ENCODE measurements around the gene MAP7D3.

The MAP7D3 gene

DNA sequence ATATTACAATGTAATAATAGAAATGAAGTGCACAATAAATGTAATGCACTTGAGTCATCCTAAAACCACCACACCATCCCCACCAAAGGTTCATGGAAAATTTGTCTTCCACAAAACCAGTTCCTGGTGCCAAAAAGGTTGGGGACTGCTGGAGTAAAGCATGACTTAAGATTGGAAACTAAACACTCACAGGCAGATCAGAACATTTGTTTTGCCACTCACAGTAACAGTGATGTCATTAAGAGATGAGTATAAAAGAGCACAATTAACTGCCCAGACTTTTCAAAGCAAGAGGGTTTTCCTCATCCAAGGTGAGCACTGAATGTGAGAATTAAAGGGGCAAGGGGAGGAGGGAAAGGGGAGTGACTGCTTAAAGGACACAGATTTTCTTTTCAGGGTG, 35.6 kb downstream of the MAP7D3 start:
- H3K4me3 ChIP-seq: no peak overlapping the region
- H3K36me3 ChIP-seq: peaks cover 13 to 18% (median 14%) of the 10 kb centered on the region in 3 donors
- H3K27ac ChIP-seq: no peak overlapping the region
- TF ChIP-seq, protein P1, sequence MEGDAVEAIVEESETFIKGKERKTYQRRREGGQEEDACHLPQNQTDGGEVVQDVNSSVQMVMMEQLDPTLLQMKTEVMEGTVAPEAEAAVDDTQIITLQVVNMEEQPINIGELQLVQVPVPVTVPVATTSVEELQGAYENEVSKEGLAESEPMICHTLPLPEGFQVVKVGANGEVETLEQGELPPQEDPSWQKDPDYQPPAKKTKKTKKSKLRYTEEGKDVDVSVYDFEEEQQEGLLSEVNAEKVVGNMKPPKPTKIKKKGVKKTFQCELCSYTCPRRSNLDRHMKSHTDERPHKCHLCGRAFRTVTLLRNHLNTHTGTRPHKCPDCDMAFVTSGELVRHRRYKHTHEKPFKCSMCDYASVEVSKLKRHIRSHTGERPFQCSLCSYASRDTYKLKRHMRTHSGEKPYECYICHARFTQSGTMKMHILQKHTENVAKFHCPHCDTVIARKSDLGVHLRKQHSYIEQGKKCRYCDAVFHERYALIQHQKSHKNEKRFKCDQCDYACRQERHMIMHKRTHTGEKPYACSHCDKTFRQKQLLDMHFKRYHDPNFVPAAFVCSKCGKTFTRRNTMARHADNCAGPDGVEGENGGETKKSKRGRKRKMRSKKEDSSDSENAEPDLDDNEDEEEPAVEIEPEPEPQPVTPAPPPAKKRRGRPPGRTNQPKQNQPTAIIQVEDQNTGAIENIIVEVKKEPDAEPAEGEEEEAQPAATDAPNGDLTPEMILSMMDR (IDR thresholded peaks at IDR 0.05): no peak
- peaks cover 0 to 35% (median 0%) of the 10 kb centered on the region in 4 donors for H3K4me1 ChIP-seq
- intact Hi-C loops (cut with DNase I; ENCODE audit: low total_unique reads): no loop called here
- no peaks in the 10 kb centered on the region for H3K9me3 ChIP-seq
- no peaks in the 10 kb centered on the region for H3K27me3 ChIP-seq
- DNase-seq: no peak

DNA sequence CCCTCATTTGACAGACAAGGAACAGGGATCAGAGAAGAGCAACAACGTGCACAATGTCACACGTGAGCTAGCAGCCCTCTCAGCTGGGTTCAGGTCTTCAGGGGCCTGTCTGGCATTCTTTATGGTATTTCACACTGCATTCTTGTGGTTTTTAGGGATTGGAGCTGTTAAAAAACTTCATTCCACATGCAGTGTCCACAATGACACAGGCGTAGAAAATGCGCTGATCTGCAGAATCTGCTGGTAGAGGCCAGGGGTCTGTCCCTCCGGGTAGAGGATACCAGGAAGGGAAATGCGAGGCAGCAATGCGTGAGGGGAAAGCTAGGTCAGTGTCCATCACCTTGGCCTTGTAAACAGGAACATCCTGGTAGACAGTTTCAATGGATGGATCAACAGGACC, 36.6 kb downstream of the MAP7D3 start:
- Histone ChIP-seq H3K27me3 (no peaks in the 10 kb centered on the region), H3K9me3 (no peaks in the 10 kb centered on the region), H3K4me3 (no peak overlapping the region), H3K27ac (peak overlapping the region; percentile 54 to 81), H3K4me1 (peaks cover 0 to 44% (median 3%) of the 10 kb centered on the region in 4 donors), H3K36me3 (peaks cover 5 to 9% (median 8%) of the 10 kb centered on the region in 3 donors)
- no peak for DNase-seq
- intact Hi-C loops (cut with DNase I; ENCODE audit: low total_unique reads): loop anchor here (5.0 kb wide), 1 partner anchor 187 kb away; no protein-coding TSS in a partner anchor
- TF ChIP-seq, protein P1 (IDR thresholded peaks at IDR 0.05): no peak

DNA sequence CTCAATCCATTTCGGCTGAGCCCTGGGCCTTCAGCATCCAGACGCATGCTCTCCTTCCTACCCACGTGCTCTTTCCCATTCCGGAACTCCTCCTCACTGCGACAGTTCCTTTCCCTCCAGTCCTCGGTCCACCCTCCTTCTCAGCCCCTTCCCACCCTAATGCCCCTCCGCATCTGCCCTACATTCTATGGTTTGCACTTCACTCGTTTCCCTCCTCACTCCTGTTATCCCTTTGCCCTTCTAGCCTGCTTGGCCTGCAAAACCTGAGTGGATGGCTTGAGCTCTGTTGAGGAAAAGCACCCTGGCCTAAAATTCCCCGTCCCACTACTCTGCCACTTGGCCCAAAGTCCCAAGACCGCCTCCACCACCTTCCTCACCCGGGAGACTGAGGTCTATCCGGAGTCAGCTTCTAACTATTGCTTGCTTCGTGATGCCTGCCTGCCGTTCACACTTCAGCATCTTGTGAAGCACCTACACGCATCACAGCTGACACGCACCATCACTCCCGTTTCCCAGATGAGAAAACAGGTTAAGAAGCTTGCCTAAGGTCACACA, 38.6 kb downstream of the MAP7D3 start:
- H3K36me3 ChIP-seq: peaks cover 9 to 10% (median 9%) of the 10 kb centered on the region in 3 donors
- TF ChIP-seq, protein P1 (IDR thresholded peaks at IDR 0.05): no peak
- no peaks in the 10 kb centered on the region for H3K9me3 ChIP-seq
- DNase-seq: no peak
- intact Hi-C loops (cut with DNase I; ENCODE audit: low total_unique reads): loop anchor here (5.0 kb wide), 1 partner anchor 185 kb away; no protein-coding TSS in a partner anchor
- peak overlapping the region; percentile 54 to 81 for H3K27ac ChIP-seq
- H3K4me1 ChIP-seq: peaks cover 0 to 64% (median 12%) of the 10 kb centered on the region in 4 donors
- no peaks in the 10 kb centered on the region for H3K27me3 ChIP-seq
- H3K4me3 ChIP-seq: no peak overlapping the region

DNA sequence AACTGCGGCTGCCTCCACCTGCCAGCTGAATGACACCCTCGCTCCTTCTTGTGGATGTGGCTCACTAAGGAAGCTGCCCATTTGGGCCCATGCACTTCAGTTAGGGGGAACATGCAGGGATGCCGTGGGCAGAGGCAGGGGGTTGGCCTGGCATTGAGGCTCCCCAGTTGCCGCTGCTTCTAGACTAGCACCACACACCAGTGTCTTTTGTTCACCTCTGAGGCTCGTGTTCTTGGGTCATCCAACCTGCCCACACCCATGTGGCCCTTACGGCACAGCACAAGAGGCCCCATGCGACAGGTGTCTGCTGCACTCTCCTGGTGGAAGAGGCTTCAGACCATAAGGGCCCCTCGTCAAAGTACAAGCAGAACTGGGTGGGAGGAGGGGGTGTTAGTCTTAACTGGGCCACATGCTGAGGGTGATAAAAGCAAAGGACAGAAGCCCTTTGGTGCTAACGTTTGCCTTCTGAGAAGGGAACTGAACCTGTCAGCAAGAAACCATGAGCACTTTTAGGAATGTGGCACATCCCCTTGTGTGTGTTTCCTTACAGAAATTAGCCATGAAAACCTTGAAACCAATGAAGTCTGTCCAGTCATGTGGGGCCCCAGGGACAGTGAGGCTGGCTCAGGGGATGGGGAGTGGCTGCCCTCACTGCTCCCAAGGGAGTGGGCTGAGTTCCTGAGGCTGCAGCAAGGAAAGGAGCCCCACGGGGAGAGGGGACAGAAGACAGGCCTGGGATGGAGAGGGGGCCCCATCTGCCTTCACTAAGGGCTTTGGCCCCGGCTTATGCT, 39.2 kb downstream of the MAP7D3 start:
- intact Hi-C loops (cut with DNase I; ENCODE audit: low total_unique reads): loop anchor here (5.0 kb wide), 1 partner anchor 185 kb away; no protein-coding TSS in a partner anchor
- TF ChIP-seq, protein P1 (IDR thresholded peaks at IDR 0.05): no peak
- peak in 1 of 2 donors; percentile 64 for DNase-seq
- no peaks in the 10 kb centered on the region for H3K27me3 ChIP-seq
- H3K27ac ChIP-seq: peak overlapping the region; percentile 54 to 81
- no peaks in the 10 kb centered on the region for H3K9me3 ChIP-seq
- peaks cover 0 to 70% (median 16%) of the 10 kb centered on the region in 4 donors for H3K4me1 ChIP-seq
- no peak overlapping the region for H3K4me3 ChIP-seq
- H3K36me3 ChIP-seq: peaks cover 16% of the 10 kb centered on the region in 3 donors

DNA sequence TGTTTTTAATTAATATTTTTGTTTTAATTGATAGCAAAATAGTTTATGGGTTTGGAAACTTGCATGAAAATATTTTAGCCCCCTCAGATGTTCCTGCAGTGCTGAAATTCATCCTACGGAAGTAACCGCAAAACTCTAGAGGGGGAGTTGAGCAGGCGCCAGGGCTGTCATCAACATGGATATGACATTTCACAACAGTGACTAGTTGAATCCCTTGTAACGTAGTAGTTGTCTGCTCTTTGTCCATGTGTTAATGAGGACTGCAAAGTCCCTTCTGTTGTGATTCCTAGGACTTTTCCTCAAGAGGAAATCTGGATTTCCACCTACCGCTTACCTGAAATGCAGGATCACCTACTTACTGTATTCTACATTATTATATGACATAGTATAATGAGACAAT, 40.4 kb downstream of the MAP7D3 start:
- TF ChIP-seq, protein P1 (IDR thresholded peaks at IDR 0.05): no peak
- Histone ChIP-seq H3K27ac (peak overlapping the region in 1 of 2 donors; percentile 81), H3K36me3 (peaks cover 21 to 23% (median 22%) of the 10 kb centered on the region in 3 donors), H3K4me1 (peaks cover 0 to 82% (median 26%) of the 10 kb centered on the region in 4 donors), H3K27me3 (no peaks in the 10 kb centered on the region), H3K4me3 (no peak overlapping the region), H3K9me3 (no peaks in the 10 kb centered on the region)
- peak in 1 of 2 donors; percentile 65 for DNase-seq
- intact Hi-C loops (cut with DNase I; ENCODE audit: low total_unique reads): loop anchor here (5.0 kb wide), 1 partner anchor 184 kb away; no protein-coding TSS in a partner anchor
